GM21360 (cell line): ENCODE results near the gene CAGE1.
"Not testable (repeated sequence)": the region's sequence is repeated elsewhere in the genome, so short reads cannot be mapped to it uniquely, and the experiment has no call there.

Source experiments
- ATAC-seq: cut with Tn5 transposase; IDR thresholded peaks from one replicate; pipeline ENCODE4 v1.9.1; 2021; ENCODE audit warnings: mild to moderate bottlenecking, moderate library complexity; ENCODE audit not compliant: unreplicated experiment

CAGE1 gene

DNA sequence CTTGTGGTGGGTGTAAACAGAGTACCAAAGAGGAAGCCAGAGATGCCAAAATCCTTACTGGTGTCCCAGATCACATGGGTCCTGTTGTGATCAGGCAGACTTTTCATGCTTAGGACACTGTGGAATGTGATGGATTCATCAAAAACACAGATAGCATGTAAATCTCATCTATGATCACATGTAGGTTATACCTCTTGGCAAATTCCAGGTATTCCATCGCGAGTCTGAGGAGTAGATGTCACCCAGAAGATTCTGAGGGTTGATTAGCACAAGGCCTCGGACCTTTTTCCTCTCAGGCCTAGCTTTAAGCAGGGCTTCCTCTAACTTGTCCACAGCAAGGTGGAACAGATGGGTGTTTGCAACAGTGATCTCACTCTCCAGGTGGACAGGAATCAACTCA lies 48.3 kb downstream of the CAGE1 start:
- no peak for ATAC-seq

DNA sequence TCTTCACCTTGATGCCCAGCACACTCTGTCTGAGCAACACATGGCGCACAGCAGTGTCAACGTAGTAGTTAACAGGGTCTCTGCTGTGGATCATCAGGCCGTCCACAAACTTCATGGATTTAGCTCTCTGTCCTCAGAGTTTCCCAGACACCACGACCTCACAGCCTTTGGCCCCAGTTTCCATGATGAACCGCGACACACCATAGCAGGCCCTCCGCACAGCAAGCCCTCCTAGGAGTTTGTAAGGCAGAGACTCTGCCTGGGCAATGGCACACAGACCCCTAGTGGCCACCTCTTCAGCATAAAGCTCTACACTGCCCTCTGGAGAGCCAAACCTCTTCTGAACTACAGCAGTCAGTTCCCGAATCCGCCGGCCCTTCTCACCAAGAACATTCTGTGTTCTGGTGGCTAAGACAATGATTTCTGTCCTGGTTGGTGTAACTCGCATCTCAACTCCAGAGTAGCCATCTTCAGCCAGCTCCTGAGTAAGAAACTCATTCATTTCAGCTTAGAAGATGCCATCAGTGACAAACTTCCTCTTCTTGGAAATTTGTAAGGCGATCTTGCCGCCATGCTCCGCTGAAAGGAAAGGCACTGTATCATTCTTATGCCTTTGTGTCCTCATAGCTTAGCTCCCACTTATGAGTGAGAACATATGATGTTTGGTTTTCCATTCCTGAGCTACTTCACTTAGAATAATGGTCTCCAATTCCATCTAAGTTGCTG lies 50.4 kb downstream of the CAGE1 start:
- not testable (repeated sequence) for ATAC-seq

GRCh38 chr6:7338031-7338430 lies 51.5 kb downstream of the CAGE1 start:
- ATAC-seq, result no peak

DNA sequence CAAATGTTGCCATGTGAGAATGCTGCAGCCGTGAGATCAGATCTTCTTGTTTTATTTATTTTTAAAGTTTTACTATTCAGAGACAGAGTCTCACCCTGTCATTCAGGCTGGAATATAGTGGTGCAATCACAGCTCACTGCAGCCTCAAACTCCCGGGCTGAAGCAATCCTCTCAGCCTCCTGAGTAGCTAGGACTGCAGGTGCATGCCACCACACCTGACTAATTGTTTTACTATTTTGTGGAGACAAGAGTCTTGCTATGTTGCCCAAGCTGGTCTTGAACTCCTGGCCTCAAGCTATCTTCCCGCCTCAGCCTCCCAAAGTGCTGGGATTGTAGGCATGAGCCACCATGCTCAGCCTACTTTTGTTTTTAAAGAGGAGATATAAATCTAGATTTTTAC lies 54.0 kb downstream of the CAGE1 start:
- no peak for ATAC-seq

DNA sequence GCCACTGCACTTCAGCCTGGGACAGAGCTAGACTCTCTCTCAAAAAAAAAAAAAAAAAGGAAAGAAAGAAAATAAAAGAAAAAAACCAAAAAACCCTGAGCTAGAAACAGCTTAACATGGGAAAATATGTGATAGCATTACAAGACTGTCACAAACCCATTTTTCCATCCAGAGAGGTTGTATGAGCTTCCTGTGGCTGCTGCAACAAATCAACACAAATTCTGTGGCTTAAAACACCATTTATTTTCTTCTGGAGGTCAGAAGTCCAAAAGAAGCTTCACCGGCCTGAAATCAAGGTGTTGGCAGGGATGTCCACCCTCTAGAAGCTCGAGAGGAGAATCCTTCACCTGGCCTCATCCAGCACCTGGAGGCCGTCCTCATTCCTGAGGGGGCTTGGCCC lies 54.9 kb downstream of the CAGE1 start:
- no peak for ATAC-seq

GRCh38 chr6:7332090-7332745 lies 57.3 kb downstream of the CAGE1 start:
- no peak for ATAC-seq

GRCh38 chr6:7331452-7331851 lies 58.1 kb downstream of the CAGE1 start:
- no peak for ATAC-seq

DNA sequence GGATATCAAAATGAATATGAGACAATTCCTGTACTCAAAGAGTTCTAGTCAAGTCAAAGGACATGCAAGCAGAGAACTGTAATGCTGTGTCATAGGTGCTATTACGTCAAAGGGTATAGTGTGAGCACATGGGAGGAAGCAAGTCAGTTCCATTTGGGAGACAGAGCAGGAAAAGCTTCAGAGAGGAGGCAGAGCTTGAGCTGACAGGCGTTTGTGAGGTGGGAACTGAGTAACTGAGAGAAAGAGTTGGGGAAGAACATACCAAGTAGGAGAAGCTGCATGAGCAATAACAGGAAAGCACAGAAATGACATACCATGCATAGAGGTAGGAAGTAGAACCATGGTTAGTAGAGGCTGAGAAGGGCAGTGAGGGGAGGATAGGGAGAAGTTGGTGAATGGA lies 61.3 kb downstream of the CAGE1 start:
- no peak for ATAC-seq

- no peak for ATAC-seq
These were observed 63.8 kb downstream of the CAGE1 start for GRCh38 chr6:7325750-7326149.

DNA sequence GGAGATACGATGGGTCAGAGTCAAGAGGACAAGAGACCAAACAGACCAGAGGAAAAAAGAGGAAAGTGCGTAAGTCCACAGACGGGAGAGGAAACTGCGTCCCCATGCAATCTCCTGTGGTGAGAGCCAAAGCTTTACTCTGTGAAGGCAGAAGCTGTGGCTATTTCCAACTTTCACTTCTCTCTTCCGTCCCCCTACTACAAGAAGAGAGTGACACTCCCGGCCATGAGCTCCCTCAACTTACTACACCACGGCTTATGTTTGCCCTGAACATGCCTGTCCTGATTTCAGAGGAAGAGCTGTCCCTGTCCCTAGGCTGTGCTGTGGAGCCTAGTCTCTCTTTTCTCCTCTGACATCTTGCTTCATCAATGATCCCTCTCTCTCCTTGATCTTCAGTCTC lies 65.0 kb downstream of the CAGE1 start:
- peak; percentile 84 for ATAC-seq

DNA sequence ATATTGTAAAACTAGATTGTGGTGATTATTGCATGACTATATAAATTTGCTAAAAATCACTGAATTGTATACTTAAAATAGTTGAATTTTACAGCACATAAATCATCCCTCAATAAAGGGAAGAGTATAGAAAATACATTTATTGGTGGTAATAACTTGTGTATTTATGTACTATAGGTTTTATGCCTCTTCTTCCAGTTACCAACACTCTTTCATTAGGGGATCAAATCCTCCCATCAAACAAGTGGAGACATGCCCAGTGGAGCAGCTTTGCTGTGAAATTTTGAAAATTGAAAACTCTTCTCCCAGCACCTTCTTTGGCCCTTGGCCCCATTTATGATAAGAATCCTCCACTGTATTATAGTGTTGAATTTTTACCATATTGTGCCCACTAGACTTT lies 66.5 kb downstream of the CAGE1 start:
- no peak for ATAC-seq

- ATAC-seq, result not testable (repeated sequence)
These were observed 67.7 kb downstream of the CAGE1 start for GRCh38 chr6:7321866-7322265.

DNA sequence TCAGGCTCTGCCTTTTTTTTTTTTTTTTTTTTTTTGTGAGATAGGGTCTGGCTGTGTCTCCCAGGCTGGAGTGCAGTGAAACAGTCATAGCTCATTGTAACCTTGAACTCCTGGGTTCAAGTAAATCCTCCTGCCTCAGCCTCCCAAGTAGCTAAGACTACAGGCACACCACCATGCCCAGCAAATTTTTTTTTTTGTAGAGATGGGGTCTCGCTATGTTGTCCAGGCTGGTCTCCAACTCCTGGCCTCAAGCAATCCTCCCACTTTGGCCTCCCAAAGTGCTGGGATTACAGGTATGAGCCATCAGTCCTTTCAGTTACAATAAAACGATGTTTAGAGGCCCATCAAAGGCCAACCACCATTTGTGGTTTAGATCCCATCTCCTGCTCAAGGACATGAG lies 70.1 kb downstream of the CAGE1 start:
- ATAC-seq, result not testable (repeated sequence)

GRCh38 chr6:7317538-7317937 lies 72.0 kb downstream of the CAGE1 start:
- no peak for ATAC-seq

DNA sequence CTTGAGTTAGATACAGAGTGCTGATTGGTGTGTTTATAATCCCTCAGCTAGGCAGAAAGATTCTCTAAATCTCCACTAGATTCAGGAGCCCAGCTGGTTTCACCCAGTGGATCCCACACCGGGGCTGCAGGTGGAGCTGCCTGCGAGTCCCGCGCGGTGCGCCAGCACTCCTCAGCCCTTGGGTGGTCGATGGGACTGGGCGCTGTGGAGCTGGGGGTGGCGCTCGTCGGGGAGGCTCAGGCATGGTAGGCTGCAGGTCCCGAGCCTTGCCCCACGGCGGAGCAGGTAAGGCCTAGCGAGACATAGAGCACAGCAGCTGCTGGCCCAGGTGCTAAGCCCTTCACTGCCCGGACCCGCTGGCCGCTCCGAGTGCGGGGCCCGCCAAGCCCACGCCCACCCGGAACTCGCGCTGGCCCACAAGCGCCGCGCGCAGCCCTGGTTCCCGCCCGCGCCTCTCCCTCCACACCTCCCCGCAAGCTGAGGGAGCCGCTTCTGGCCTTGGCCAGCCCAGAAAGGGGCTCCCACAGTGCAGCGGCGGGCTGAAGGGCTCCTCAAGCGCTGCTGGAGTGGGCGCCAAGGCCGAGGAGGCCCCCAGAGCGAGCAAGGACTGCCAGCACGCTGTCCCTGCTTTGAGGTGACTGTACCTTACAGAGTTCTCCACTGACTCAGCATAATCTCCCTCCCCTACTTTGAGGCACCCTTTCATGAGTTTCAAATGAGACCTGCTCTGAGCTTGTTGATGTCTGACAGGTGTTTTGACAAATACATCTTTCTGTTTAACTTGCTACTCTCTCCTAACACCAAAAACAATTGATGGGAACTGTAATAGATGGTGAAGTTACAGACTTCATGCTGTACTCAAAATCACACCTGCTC lies 72.6 kb downstream of the CAGE1 start:
- ATAC-seq, result no peak

DNA sequence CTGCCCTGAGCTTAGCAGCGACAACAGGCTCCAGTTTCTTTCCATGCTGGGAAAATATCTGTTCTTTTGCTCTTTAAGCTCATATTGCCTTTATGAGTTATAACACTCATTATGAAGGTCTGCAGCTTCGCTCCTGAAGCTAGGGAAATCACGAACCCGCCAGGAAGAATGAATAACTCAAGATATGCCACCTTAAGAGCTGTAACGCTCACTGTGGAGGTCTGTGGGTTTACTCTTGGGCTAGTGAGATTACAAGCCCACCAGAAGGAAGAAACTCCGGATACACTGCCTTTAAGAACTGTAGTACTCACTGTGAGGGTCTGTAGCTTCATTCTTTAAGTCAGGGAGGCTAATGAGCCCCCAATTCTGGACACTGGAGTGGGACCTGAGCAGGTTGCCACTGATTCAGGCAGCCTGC lies 73.6 kb downstream of the CAGE1 start:
- no peak for ATAC-seq

- not testable (repeated sequence) for ATAC-seq
These were observed 74.2 kb downstream of the CAGE1 start for GRCh38 chr6:7315087-7315947.

GRCh38 chr6:7314414-7314813 lies 75.1 kb downstream of the CAGE1 start:
- ATAC-seq, result no peak

GRCh38 chr6:7313505-7314165 lies 75.9 kb downstream of the CAGE1 start:
- no peak for ATAC-seq
